CD4-positive, alpha-beta T cell (primary cell): Measurements from ENCODE around the gene ADRB2. TPM values are rescaled to one million over a fixed set of nuclear protein-coding genes. Genes with fewer than 3 reads are reported as not detected.
A peak's percentile ranks its signal among the peaks of the same experiment; 100 is the strongest.

Experiments used
- ATAC-seq: fragments of 200-7000 bp; cut with Tn5 transposase; one replicate; pipeline ENCODE4 v1.10.0; 2022; ENCODE audit warnings: mild to moderate bottlenecking; ENCODE audit not compliant: poor library complexity
- CTCF ChIA-PET: fragments of 350-600 bp; sonication (Branson Sonifier 250); formaldehyde crosslinking; loops from one replicate; lab custom pipeline; 2021; ENCODE audit warnings: antibody characterized with exemption, inconsistent platforms; lab: Charles Lee
- POLR2A ChIA-PET: fragments of 350-600 bp; sonication (Branson Sonifier 250); formaldehyde crosslinking; loops from one replicate; lab custom pipeline; 2021; ENCODE audit warnings: antibody characterized with exemption, inconsistent platforms; lab: Charles Lee
- DNase-seq, 14 experiments: peaks; one replicate each; pipeline ENCODE4 v3.0.0-alpha.2; 2013 to 2020; ENCODE audit warnings: mixed read lengths in 2 of 14
- H3K27ac ChIP-seq, 2 donors: one replicate each; pipeline versions ENCODE4 v1.5.1 to v1.7.0; 2013; ENCODE audit warnings: low read length in 2 of 2, low read depth in 1 of 2, mild to moderate bottlenecking in 1 of 2
- H3K27me3 ChIP-seq, 2 experiments: 1 replicate in 1 of 2; 2 replicates in 1 of 2; pipeline versions ENCODE4 v1.6.1 to v1.7.0; 2013; ENCODE audit warnings: low read length in 2 of 2, control low read depth in 1 of 2, mild to moderate bottlenecking in 1 of 2, moderate library complexity in 1 of 2; ENCODE audit not compliant: insufficient read depth in 2 of 2, control insufficient read depth in 1 of 2
- H3K36me3 ChIP-seq: one replicate; pipeline ENCODE4 v1.6.1; 2013; ENCODE audit warnings: low read length, control low read depth; ENCODE audit not compliant: insufficient read depth
- H3K4me1 ChIP-seq: one replicate; pipeline ENCODE4 v1.6.1; 2013; ENCODE audit warnings: low read length, control low read depth; ENCODE audit not compliant: insufficient read depth
- H3K4me3 ChIP-seq: one replicate; pipeline ENCODE4 v1.5.1; 2013; ENCODE audit warnings: mild to moderate bottlenecking, low read length, moderate library complexity
- H3K9me3 ChIP-seq, 2 experiments: 1 replicate in 1 of 2; 2 replicates in 1 of 2; pipeline versions ENCODE4 v1.6.1 to v1.7.0; 2013; ENCODE audit warnings: low read length in 2 of 2, mild to moderate bottlenecking in 2 of 2, control low read depth in 1 of 2, moderate library complexity in 1 of 2; ENCODE audit not compliant: control insufficient read depth in 1 of 2, insufficient read depth in 1 of 2
- H3K27ac Mint-ChIP-seq: one replicate; pipeline ENCODE4 v1.8.0; 2020; ENCODE audit warnings: mixed read lengths
- H3K27me3 Mint-ChIP-seq: one replicate; pipeline ENCODE4 v1.8.0; 2021; ENCODE audit warnings: mixed read lengths
- H3K36me3 Mint-ChIP-seq: one replicate; pipeline ENCODE4 v1.8.0; 2021; ENCODE audit warnings: low read depth, mixed read lengths
- H3K4me1 Mint-ChIP-seq: one replicate; pipeline ENCODE4 v1.8.0; 2021; ENCODE audit warnings: low read depth, mixed read lengths
- H3K4me3 Mint-ChIP-seq: one replicate; pipeline ENCODE4 v1.8.0; 2020; ENCODE audit warnings: mild to moderate bottlenecking, mixed read lengths
- H3K9me3 Mint-ChIP-seq: one replicate; pipeline ENCODE4 v1.8.0; 2020; ENCODE audit warnings: mixed read lengths
- CTCF ChIP-seq: fragments of 200-600 bp; IDR thresholded peaks from one replicate; pipeline ENCODE4 v1.8.0; 2022; ENCODE audit warnings: antibody characterized with exemption, mild to moderate bottlenecking
- intact Hi-C, 2 experiments: fragments of 100-400 bp; cut with DNase I in 1 of 2; cut with micrococcal nuclease in 1 of 2; formaldehyde crosslinking; loops; one replicate each; pipeline versions ENCODE4 v1.15.1 to v1.9.0; 2023 to 2025; cut with DNase I, micrococcal nuclease
- total RNA-seq, 174 experiments: library from RNA in 2 of 174; stranded (reverse) in 2 of 174; gene quantifications; one replicate each; pipeline ENCODE4 v1.2.3 and lab custom pipeline; 2021 to 2026

Gene ADRB2
- total RNA-seq, 2 experiments from 2014 or later: 1.2 to 1.6 TPM

GRCh38 chr5:148844433-148845280 is 18.2 kb downstream of the ADRB2 start:
- ATAC-seq (peak; percentile 64), DNase-seq (peak in 5 of 14 experiments; percentile 13 to 78 (median 69))
- Mint-ChIP-seq H3K4me3 (no peak overlapping the region), H3K36me3 (no peaks in the 10 kb centered on the region), H3K27me3 (peaks cover 8% of the 10 kb centered on the region), H3K4me1 (peaks cover 29% of the 10 kb centered on the region), H3K9me3 (no peaks in the 10 kb centered on the region), H3K27ac (no peak overlapping the region)
- ChIA-PET POLR2A (interaction anchor here (0.6 kb wide), 1 partner anchor 13 kb away, joined by 4 read pairs; no protein-coding TSS in a partner anchor), CTCF (interaction anchor here (0.8 to 1.3 kb wide), 2 partner anchors 14 to 113 kb away, joined by 3 to 7 read pairs; no protein-coding TSS in a partner anchor)
- Histone ChIP-seq H3K4me3 (no peak overlapping the region), H3K27me3 (no peaks in the 10 kb centered on the region), H3K27ac (peak overlapping the region in 1 of 2 donors; percentile 20), H3K4me1 (peaks cover 60% of the 10 kb centered on the region), H3K36me3 (no peaks in the 10 kb centered on the region), H3K9me3 (no peaks in the 10 kb centered on the region)
- no peak for TF ChIP-seq CTCF
- intact Hi-C loops: loop anchor here in 1 of 2 experiments (10.0 kb wide), 1 partner anchor 110 kb away; no protein-coding TSS in a partner anchor

- peaks cover 31% of the 10 kb centered on the region for H3K4me1 Mint-ChIP-seq
- no peak overlapping the region for H3K27ac Mint-ChIP-seq
- no peak overlapping the region for H3K4me3 ChIP-seq
- no peak overlapping the region for H3K4me3 Mint-ChIP-seq
- no peaks in the 10 kb centered on the region for H3K27me3 ChIP-seq
- H3K27me3 Mint-ChIP-seq: peaks cover 8% of the 10 kb centered on the region
- ChIA-PET CTCF (interaction anchor here (0.9 to 1.0 kb wide), 2 partner anchors 15 to 18 kb away, joined by 3 read pairs; no protein-coding TSS in a partner anchor), POLR2A (interaction anchor here (1.5 kb wide), 1 partner anchor 21 kb away, joined by 4 read pairs; the partner anchor contains the start of gene ADRB2)
- H3K4me1 ChIP-seq: peaks cover 69% of the 10 kb centered on the region
- TF ChIP-seq CTCF: no peak
- H3K36me3 ChIP-seq: no peaks in the 10 kb centered on the region
- H3K9me3 ChIP-seq: no peaks in the 10 kb centered on the region
- no peaks in the 10 kb centered on the region for H3K36me3 Mint-ChIP-seq
- DNase-seq: no peak
- H3K9me3 Mint-ChIP-seq: no peaks in the 10 kb centered on the region
- ATAC-seq: no peak
- intact Hi-C loops: loop anchor here in 1 of 2 experiments (10.0 kb wide), 1 partner anchor 108 kb away; no protein-coding TSS in a partner anchor
- H3K27ac ChIP-seq: no peak overlapping the region
Observed at GRCh38 chr5:148846930-148847329, 20.5 kb downstream of the ADRB2 start.

GRCh38 chr5:148847456-148847855 is 21.0 kb downstream of the ADRB2 start:
- ChIA-PET CTCF (interaction anchor here (0.9 to 1.0 kb wide), 2 partner anchors 16 to 19 kb away, joined by 3 read pairs; no protein-coding TSS in a partner anchor), POLR2A (interaction anchor here (1.5 kb wide), 1 partner anchor 21 kb away, joined by 4 read pairs; the partner anchor contains the start of gene ADRB2)
- H3K27me3 ChIP-seq: no peaks in the 10 kb centered on the region
- H3K27ac ChIP-seq: no peak overlapping the region
- intact Hi-C loops: loop anchor here in 1 of 2 experiments (10.0 kb wide), 1 partner anchor 107 kb away; no protein-coding TSS in a partner anchor
- DNase-seq: peak in 1 of 14 experiments; percentile 45
- H3K27ac Mint-ChIP-seq: no peak overlapping the region
- TF ChIP-seq CTCF: no peak
- H3K27me3 Mint-ChIP-seq: peaks cover 3% of the 10 kb centered on the region
- no peaks in the 10 kb centered on the region for H3K9me3 Mint-ChIP-seq
- H3K4me3 ChIP-seq: no peak overlapping the region
- peaks cover 68% of the 10 kb centered on the region for H3K4me1 ChIP-seq
- no peak overlapping the region for H3K4me3 Mint-ChIP-seq
- no peak for ATAC-seq
- H3K4me1 Mint-ChIP-seq: peaks cover 31% of the 10 kb centered on the region
- H3K36me3 ChIP-seq: no peaks in the 10 kb centered on the region
- H3K9me3 ChIP-seq: no peaks in the 10 kb centered on the region
- no peaks in the 10 kb centered on the region for H3K36me3 Mint-ChIP-seq
